DMS 273 (cell line): Measurements from ENCODE around the gene RNF212.

Experiments used
- DNase-seq: peaks from one replicate; lab custom pipeline; 2025; ENCODE audit not compliant: unreplicated experiment; lab: John Stamatoyannopoulos, UW

The RNF212 gene

DNA sequence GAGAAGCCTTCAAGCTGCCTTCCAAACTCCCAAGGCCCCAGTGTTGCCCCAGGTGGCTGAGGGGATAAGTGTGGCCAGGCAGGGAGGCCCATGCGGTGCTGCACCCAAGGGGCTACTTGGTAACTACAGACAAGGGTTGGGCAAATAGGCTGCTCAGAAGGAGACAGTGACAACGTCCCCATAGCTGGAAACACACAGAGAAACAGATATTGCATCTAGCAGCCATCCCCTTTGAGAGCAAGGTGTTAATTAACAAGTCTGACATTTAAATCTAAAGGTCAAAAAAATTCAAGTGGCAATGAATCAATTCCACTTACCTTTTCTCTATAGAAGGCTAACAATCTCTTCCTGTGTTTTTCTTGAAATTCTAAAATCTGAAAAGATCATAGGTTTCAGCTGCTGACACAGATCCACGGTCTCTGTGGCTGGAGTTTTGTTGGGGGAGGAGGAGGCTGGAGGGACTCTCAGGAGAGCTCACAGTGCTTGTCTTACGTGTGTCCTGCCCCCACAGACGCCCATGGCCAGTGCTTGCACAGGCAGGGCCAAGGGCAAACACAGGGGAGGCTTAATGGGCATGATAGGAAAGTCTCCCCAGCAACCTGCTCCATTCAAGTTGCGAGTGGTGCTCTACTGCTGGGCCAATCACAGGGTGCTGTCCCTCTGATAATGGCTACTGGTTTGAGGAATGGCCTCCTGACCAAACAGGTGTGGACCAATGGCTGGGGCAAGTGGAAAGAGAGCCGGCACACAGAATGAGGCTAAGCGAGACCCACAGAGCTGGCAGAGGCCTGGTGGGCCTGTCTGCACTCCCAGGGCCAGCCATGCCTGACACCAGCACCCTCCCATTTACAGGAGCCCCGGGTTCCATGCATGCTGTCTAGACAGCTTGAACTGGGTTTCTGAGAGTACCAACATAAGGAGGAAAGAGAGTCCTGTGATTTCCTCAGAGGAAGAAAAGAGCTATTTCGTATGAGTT, 22.6 kb downstream of the RNF212 start:
- DNase-seq, result no peak

DNA sequence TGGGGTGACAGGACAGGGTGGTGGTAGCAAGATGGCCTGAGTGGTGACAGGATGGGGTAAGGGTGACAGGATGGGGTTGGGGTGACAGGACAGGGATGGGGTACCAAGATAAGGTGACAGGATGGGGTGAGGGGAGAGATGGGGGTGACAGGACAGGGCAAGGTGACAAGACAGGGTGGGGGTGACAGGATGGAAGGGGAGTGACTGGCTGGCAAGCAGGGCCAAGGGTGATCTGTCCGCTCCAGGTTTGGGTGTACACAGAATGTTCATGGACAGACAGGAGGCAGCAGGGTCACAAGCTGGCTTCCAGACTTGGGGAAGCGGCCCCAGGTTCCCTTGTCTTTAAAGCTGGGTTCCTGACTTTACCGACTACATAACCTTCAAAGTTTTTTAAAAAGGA, 23.3 kb downstream of the RNF212 start:
- DNase-seq, result no peak

DNA sequence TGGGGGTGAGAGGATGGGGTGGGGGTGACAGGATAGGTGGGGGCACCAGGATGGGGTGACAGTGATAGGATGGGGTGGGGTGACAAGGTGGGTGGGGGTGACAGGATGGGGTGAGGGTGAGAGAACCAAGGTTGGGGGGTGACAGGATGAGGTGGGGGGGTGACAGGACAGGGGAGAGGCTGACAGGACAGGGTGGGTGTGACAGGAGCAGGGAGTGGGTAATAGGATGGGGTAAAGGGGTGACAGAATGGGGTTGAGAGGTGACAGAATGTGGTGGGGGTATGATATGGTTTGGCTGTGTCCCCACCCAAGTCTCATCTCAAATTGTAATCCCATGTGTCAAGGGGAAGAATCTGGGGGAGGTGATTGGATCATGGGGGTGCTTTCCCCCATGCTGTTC, 26.0 kb downstream of the RNF212 start:
- DNase-seq, result no peak

DNA sequence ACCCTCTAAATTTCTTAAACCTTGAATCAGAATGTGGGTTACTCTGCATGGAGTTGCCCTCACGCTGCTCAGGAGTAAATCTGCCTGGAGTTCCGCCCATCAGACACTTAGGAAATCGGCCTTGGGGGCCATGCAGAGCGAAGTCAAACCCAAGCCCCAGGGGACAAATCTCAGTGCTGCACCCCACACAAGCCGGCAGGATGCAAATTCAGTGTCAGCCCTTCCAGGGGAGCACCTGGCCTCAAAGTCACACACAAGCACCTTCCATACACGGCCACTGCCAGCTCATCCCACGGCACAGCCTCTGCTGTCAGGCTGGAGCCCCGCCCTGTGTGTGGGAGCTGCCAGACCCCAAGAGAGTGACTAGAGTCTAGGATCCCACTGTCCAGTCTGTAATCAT, 27.4 kb downstream of the RNF212 start:
- DNase-seq, result no peak

DNA sequence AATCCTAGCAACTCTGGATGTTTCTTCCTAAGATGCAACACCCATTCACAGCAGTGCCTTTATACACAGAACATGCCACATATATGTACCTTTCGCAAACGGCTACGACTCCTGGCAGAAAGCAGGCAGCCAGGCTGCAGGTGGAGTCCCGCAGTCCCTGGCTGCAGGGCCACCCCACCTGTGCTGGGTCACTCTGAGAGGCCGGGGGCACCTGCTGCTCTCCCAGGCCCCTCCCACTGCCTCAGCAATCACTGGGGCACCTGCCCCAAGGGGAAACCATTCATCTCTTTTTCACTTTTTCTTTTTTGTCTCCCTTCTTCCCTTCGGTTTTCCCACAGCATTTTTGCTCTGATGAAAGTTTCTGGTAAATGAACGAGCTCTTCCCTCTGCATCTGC, 28.0 kb downstream of the RNF212 start:
- DNase-seq, result no peak

DNA sequence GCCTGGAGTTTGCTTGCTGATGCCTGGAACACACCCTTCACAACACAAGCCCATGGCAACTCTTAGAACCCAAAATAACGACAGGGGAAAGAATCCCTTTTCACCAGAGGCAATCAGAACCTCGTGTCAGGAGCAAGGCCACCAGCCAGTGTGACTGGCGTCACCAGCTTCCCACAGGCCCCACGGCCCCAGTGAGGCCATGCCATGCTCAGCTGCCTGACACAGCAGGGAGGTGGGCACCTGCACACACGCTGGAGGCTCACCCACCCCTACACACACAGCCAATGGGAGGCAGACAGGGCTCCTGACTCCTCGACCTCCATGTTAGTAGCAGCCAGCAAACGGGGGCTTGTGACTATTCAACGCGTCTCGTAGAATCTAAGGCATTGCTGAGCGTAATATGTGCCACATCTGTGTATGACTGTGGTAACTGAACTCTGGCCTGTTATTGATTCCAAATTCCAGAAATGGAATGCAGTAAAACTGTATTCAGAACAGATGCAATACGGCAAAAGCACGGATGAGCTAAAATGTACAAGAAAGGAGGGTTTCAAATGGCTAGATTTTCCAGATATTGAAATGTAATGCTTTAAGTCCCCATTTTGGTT, 28.5 kb downstream of the RNF212 start:
- DNase-seq, result no peak

DNA sequence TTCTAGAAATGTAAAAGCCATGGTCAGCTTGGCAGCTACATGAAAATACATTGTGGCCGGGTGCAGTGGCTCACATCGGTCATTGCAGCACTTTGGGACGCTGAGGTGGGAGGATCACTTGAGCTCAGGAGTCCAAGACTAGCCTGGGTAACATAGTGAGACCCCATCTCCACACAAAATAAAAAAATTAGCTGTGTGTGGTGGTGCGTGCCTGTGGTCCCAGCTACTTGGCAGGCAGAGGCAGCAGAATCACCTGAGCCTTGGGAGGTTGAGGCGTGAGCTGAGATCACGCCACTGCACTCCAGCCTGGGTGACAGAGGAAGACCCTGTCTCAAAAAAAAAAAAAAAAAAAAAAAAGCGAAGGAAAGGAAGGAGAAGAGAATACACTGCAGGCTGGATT, 29.0 kb downstream of the RNF212 start:
- no peak for DNase-seq

DNA sequence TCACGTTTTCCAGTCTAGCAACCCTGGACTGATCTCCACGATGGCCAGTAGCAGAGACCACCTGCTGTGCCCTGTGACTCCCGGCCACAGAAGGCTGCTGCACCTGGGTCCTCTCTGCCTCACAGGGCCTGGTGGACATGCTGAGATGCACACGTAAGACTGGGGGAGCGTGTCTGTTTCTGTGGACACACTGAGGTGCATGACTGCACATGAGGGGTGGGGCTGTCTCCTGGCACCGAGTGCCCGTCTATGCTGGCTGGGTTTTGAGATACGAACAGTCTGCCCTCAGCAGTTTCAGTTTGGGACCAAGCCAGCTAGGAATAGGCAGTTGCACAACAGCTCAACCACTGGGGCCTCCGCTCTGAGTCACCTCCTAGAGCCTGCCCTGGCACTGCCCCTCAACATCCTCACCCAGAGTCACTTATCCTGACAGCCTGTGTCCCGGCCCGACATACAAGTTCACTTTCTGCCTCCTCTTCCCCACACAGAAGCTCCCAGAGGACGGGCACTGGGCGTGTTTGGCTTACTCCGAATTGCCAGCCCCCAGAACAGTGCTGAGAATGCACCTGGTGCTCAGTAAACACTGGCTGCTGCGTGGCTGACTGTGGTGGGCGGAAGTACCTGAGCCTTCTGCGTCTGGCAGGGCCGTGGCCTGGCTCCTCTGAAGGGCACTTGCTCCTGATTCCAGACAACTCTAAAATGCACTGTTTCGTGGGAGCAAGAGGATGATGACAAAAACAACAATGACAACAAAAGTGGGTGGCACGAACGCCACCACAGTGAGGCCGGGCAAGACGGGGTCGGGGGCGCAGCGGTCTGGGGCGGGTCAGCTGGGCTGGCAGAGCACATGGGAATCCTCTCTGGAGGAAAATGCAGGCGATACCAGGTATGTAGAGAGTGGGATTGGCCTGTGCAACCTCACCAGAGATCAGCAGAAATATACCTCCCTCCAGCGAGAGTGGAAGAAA, 30.9 kb downstream of the RNF212 start:
- peak; percentile 41 for DNase-seq

DNA sequence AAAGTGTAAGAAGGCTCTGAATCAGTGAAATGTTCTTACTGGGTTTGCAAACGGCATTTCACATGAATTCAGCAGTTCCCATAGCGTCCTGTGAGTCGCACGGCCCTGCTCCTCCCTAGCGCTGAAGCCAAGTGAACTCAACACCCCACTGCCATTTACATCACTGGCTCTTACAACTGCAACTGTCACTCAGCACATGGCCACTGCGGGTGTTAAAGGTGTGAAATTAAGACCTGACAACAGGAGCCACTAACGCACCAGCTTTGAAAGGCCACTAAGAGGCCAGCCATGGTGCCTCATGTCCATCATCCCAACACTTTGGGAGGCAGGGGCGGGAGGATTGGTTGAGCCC, 31.7 kb downstream of the RNF212 start:
- DNase-seq, result no peak

DNA sequence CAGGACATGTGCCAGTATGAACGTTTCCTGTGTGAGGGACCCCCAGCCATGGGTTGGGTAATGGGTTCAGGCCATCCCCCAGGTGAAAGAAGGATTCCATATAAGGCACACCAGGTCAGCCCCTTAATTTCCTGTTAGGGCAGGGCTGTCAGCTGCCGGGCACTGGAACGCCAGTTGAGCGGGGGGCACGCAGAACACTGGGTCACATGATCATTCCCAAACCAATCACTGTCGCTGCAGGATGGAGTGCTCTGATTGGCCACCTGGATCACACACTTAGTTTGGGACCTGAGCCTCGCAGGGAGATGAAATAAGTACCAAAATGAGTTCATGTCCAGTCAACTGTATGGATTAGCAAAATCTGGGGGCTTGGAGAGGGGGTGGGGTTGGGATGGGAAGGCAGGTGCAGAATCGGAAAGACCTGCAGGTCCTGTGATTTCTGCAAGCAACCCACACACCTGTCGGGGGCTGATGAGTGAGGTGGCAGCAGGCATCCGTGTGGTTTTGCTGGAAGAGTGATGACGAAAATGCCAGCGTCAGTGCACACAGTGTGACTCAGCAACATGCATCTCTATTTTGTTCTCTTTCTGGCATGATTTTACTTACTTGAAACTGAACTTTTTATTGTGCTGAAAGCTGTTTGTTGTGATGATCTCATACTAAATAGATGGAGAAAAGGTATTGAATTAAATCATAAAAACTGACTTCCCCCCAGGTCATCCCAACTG, 32.2 kb downstream of the RNF212 start:
- no peak for DNase-seq

DNA sequence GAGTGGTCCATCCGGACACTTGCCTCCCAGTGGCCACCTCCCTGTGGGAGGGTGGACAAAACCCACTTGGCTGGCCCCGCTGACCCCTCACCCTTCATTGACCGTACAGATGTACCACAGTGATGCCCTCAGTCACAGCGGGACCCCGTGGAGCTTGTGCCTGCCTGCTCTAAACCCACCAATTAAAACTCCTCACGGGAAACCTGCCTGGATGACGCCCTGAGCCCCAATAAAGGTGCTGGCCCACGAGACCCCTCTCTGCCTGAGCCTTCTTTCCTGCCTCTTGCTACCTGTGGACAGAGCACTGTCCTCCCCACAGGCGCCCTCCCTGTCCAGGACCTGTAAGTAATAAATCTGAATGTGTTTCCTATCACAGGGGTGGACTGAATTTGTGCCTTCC, 32.9 kb downstream of the RNF212 start:
- no peak for DNase-seq

DNA sequence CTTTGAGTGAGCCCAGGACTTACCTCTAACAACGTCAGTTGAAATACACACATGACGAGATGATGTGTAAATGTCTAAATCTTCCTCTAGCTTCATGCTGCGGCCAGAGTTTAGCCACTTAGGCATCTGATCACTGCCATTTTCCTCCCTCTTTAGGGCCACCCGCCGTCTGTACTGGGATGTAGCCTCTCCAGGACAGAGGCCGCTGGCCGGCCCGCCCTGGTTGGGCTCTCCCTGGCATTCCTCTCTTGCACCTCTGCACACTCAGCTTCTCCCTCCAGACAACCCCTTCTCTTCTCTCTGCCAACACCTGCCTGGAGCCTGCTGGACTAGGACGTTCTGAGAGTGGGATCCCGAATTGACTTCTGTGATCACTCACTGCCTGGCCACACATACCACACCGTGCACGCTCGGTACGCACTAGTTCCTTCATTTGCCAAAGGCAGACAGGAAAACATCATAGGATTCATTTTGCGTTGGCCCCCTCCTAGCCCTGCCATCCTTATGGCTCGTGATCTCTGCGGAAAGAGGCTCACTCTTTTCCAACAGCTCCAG, 33.6 kb downstream of the RNF212 start:
- DNase-seq, result no peak

DNA sequence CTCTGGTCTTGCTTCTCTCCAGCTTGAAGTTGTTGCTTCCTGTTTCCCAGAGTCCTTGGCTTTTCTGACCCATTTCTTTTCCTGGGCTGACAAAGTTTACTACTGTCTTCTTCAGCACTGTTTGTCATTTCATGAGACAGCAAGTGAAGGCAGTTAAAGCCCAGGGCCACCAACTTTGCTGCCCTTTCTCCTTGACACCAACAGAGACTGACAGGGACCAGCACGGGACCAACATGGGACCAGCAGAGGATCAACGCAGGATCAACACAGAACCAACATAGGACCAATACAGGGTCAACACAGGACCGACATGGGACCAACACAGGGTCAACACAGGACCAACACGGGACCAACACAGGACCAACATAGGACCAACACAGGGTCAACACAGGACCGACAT, 34.9 kb downstream of the RNF212 start:
- DNase-seq, result no peak

DNA sequence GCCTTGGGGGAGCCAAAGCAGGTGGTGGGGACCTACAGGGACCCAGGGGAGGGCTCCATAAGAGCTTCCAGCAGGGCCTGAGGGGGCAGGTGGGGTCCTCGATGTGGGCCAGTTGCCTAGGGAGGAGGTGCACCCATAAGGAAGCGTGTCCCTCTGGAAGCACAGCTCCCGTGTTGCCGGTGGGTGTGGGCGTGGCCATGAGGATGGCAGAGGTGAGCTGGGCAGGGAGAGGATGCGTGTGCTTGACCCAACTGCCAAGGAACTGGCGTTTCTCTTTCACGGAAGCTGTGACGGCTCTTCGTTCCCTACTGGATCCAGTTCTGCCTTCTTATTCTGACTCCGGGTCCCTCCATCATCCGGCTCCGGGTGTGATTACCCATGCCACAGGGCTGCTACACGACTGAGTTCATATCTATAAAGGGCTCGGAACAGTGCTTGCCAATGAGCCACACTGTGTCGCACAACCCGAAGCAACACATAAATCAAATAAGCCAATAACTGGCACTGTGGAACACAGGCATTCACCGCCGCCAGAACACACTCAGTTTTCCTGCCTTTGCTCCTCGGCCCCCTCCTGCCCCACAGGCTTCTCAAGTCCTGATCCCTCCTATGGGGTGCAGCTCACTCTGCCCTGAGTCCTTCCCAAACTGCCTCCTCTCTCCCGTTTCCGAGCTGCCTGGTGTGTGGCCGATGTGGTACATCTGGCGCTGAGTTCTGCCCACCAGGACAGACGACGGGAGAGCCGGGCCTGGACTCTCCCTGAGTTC, 35.5 kb downstream of the RNF212 start:
- no peak for DNase-seq

DNA sequence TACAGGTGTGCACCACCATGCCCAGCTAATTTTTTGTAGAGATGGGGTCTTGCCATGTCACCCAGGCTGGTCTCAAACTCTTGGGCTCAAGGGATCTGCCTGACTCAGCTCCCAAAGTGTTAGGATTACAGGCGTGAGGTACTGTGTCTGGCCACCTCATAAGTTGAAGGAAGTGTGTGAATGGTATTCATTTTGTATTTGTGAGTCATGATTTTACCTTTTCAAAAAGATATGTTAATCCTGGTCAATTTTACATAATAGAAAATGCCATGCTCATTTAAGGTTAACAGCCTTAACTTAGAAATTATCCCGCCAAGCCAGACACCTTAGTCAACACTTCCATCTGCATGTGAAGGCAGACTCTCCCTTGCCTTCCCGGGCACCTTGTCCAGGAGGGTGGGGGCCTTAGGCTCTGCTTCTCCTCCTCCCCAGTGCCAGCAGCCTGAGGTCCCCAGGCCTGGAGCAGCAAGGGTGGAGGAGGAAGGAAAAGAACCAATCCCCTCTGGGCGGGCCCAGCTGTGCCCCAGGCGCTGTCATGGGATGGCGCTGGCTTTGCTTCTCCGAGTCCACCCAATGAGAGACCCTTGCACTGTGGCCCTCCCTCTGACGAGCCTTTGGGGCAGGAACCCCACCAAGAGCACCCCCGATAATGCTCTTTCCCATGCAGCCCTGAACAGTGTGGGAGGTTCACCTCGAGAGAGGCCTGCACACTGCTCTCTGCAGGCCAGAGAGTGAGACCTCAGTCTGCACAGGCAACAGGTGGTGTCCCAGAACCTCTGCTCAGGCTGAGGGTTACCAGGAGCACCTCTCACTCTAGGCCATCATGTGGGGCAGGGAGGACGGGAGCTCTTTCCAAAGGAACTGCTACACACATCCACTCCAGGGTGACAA, 37.3 kb downstream of the RNF212 start:
- DNase-seq, result no peak

DNA sequence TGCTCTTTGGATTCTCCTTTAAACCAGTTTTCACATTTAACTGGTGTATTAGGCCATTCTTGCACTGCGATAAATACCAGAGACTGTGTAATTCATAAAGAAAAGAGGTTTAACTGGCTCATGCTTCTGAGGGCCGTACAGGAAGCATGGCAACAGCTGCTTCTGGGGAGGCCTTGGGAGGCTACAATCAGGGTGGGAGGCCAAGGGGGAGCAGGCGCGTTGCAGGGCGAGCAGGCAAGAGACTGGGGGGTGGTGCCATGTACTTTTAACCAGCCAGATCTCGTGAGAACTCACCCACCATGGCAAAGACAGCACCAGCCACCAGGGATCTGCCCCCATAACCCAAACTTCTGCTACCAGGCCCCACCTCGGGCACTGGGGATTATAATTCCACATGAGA, 38.1 kb downstream of the RNF212 start:
- no peak for DNase-seq

DNA sequence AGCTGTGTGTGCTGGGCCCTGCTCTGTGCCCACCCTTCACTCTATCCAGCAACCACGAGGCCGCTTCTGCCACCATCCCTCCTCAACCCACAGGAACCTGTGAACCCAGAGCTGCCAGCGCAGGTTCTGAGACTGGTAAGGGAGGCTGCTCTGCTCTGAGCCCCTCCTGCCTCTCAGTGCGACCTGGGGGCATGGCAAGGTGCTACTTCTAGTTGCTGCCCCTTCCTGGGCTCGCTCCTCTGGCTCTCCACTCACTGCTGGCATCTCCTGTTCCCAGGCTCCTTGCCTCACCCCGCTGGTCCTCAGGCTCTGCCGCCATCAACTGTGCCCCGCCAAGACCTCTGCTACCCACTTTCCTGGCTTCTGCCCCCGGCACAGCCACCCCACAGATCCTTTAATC, 39.3 kb downstream of the RNF212 start:
- DNase-seq, result no peak

DNA sequence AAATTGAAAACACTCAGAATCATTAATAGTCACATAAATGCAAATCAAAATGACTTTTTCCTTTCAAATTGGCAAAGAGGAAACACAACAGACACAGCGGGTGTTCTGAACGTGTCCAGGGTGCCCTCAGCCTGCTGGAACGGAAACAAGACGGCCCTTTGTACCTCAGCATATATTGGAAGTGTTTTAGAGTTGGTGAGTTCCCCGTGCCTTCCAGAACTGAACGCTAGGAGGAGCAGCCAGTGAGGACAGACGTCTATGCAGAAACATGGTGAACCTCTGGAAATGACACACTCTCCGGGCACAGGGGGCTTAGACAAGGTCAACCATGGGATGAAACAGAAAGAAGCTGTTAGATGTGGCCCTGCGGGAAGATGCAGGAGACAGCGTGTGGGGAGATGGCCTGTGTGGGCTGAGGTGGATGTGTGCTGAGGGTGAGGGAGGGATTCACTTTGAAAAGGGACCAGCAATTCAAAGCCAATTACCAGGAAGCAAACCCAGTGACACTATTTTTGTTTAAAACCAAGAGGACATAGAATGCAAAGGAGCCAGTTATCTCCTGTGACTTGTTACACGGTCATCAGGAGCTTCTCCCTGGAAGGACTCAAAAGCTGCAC, 40.4 kb downstream of the RNF212 start:
- no peak for DNase-seq
